ENCODE results near the gene LRRC7.

GRCh38 chr1:69994241-69994640 lies 426.5 kb downstream of the LRRC7 start:
- TF ChIP-seq CTCF (IDR thresholded peaks at IDR 0.05), result no peak
- TF ChIP-seq POLR2A (IDR thresholded peaks at IDR 0.05), result no peak
